Anterior cingulate cortex (tissue), 58 donors: Measurements from ENCODE around the gene ILRUN.
"Not testable (repeated sequence)": the region's sequence is repeated elsewhere in the genome, so short reads cannot be mapped to it uniquely, and the experiment has no call there.

Experiments
- DNase-seq, 58 donors: peaks; one replicate each; lab custom pipeline; 2025; lab: John Stamatoyannopoulos, UW

The ILRUN gene

DNA sequence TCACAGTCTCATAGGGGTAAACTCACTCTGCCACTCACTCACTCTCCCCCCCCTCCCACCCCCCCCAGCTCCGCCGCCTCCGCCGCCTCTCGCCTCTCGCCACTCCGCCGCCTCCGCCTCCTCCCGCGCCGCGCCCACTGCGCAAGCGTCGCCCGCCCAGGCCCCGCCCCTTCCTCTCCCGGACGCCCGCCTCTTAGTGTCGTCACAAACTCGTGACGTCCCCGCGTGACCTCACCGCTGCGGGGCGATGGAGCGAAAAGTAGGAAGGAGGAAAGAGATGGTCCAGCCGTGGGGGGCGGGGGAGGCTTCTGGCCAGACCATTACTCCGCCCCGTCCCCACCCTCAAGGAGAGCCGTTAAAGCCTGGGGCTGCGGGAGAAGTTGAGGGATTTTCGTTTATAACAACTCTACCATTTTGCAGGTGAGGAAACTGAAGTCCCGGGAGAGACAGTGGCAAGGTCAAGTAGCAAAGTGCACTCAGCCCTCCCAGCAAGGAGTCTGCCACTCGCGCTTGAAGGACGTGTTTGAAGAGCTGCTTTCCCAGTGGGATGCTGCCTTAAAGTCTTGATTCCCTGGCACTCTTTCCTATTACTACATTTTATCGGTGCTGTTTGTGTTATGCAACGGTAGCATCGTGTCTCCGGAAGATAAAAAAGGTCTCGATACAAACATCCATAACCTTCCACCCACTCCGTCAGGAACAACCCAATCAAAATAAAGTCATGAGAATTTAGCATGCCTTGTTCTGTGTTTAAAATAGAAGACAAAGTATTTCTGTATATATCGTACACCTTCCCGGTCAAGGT is at the start of gene ILRUN:
Gene ILRUN (minus strand): TSS at position 29 of the 805 bp plus-strand sequence. CDS start 164 bp downstream, outside the sequence.
- peak; percentile 77 to 97 (median 94) for DNase-seq

DNA sequence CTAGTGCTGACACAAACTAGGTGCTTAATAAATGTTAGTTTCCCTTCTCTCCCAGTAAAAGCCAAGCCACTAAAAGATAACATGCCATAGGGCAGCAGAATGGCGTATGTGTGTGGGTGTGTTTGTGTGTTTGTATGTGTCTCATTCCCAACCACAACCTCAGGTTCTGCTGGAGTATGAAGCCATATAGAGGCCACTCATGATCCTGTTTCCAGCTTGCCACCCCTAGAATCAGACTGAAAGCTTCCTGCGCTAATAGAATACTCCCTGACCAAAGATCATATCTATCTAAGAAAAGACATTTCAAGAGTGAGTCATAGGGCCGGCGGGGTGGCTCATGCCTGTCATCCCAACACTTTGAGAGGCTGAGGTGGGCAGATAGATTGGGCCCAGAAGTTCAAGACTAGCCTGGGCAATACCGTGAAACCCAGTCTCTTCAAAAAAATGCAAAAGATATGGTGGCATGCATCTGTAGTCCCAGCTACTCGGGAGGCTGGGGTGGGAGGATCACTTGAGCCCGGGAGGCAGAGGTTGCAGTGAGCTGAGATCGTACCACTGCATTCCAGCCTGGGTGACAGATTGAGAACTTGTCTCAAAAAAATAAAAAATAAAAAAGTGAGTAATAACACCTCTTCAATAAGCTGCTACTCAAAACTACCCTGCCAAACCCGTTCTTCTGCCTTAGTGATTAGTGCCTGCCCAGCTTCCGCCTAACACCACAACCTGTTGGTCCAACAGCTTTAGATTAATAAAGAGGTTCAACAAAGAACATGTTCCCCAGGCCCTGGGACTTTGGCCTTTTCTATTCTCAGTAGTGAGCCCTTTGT is 48.9 kb upstream of the ILRUN start:
- no peak for DNase-seq

DNA sequence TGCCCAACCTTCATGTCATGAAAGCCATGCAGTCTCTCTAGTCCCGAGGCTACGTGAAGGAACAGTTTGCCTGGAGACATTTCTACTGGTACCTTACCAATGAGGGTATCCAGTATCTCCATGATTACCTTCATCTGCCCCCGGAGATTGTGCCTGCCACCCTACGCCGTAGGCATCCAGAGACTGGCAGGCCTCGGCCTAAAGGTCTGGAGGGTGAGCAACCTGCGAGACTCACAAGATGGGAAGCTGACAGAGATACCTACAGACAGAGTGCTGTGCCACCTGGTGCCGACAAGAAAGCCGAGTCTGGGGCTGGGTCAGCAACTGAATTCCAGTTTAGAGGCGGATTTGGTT is 47.7 kb upstream of the ILRUN start:
- not testable (repeated sequence) for DNase-seq

DNA sequence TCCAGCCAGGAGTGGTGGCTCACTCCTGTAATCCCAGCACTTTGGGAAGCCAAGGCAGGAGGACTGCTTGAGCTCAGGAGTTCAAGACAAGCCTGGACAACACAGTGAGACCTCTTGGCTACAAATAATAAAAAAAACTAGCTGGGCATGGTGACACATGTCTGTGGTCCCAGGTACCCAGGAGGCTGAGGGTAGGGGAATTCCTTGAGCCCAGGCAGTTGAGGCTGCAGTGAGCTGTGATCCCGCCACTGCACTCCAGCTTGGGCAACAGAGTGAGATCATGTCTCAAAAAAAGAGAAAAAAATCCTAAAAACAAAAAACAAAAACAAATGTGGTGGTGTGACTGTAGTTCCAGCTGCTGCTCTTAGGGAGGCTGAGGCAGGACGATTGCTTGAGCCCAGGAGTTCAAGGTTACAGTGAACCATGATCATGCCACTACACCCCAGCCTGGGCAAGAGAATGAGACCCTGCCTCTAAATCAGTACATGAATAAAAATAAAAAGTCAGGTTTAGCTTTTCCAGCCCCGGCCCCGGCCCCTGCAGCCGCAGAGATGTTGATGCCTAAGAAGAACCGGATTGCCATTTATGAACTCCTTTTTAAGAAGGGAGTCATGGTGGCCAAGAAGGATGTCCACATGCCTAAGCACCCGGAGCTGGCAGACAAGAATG is 47.2 kb upstream of the ILRUN start:
- DNase-seq, result no peak

DNA sequence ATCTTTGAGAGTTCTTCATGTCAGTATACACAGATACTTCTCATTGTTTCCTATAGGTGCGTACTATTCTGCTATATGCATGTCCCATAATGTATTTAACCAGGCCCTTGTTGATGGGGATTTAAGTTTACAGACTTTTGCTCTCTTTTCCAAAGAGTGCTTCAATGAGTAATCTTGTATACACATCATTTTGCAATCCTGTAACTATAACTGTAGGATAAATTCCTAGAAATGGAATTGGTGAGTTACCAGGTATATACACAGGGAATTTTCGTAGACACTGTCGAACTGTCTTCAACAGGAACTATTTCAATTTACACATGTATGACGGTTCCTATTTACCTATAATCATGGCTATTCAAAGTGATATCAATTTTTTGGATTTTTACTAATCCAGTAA is 45.5 kb upstream of the ILRUN start:
- no peak for DNase-seq

DNA sequence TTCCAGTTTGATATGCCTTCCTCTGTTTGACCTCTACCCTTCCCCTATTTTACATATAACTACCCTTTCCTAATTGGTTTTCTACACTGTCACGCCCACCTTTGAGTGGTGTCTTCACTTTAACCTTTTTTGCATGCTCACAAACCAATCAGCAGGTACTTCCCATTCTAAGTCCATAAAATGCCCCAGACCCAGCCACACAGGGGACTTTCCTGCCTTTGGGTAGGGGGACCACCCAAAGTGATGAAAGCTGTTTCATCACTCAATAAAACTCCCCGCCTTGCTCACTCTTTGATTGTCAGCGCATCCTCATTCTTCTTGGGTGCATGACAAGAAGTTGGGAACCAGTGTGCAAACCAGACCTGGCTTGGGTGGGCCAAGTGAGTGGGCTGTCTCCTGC is 40.3 kb upstream of the ILRUN start:
- DNase-seq, result no peak

DNA sequence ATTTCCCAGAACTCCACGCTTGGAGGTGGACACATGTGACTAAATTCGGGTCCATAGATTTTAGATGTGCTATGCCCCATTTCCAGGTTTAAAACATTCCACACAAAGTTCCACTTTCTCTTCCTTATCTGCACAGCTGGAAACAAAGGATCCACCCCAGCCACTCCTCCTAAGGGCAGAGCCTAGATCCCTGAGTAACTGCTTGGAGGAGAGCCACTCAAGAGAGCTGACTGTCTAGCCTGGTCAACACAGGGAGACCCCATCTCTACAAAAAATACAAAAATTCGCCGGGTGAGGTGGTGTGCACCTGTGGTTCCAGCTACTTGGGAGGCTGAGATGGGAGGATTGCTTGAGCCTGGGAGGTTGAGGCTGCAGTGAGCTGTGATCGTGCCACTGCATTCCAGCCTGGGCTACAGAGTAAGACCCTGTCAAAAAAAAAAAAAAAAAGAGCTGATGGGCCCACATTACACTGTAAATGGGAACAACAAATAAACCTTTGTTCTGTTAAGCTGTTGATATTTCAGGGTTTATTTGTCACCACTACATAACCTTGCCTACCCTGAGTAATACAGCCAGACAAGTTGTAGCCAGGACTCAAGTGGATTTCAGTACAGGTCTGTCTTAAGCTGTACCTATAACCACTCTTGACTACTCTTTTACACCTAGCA is 35.0 kb upstream of the ILRUN start:
- no peak for DNase-seq

DNA sequence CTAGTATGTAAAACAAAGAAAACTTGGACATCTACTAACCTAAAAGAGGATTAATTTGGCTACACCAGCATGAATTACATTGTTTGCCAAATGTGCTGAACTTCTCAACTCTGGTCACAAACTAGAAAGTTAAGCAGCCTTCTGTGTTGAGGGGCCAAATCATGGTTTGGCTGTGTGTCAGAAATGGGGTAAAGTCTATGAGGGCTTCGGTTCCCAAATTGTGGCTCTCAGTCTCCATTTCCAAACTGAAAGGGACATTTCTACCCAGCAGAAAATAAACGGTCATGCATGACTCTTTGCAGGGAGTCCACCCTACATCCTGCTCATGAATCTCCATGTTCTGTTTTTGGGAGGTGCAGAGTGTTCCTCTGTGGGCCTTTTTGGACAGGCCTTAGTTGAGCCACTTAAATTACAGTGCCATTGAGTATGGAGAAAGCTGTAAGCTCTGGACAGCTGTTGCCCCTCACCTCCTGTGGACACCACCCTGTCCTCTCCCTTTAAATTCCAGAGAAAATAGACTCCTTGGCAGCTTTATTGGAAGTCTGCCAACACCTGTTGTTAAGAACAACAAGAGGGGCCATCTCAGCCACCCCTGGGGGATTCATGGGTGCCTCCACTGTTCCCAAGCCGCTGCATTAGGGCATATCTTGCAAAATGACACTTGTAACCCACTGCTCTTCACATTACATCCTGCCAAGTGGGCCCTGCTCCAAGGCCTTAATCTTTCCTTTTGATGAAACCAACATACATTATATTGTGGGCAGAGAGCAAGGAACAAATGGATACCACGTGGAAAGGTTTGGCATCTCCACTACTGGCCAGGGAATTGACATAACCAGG is 33.3 kb upstream of the ILRUN start:
- no peak for DNase-seq

DNA sequence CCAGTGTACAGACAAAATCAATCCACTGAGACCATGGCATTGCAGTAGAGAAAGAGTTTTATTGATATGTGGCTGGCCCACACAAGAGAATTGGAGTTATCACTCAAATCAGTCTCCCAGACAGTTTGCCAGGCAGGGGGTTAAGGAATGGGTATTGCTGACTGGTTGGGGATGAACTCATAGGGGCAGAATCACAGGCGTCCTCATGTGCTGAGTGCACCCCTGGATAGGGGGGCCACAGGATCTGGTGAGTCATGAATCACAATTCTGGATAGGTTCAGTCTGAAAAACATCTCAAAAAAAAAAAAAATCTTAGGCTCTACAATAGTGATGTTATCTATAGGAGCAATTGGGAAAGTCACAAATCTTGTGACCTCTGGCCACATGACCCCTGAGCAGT is 29.5 kb upstream of the ILRUN start:
- DNase-seq, result no peak

DNA sequence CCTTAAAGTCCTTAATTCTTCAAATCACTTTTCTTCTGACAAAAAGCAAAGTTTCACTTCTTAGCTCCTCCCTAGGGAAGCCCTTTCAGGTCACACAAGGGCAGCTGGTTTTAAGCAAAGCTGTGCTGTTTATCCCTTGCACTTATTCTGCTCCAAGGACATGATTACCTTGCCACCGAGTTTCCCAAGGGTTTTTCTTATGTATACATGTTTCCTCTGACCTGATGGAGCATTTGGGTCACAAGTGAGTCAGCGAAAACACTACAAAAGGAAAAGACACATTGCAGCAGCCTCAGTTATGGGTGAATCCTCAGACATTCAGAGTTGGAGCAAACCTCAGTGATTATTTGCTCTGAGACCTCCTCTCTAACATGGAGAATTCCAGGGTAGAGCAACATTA is 26.6 kb upstream of the ILRUN start:
- no peak for DNase-seq

DNA sequence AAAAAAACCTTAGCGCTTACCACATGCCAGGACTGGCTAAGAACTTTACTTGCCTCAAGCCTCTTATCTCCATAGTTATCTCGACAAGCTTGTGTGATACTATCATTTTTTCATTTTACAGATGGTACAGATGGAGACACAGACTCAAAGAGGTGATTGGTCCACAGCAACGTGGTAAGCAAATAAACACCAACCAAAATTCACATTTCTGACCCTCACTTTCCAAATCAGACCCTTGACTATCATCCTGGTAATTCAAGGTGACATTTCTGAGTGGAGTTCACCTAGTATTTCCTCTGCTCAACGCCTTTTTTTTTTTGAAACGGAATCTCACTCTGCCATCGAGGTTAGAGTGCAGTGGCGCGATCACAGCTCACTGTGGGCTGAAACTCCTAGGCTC is 25.9 kb upstream of the ILRUN start:
- DNase-seq, result no peak

DNA sequence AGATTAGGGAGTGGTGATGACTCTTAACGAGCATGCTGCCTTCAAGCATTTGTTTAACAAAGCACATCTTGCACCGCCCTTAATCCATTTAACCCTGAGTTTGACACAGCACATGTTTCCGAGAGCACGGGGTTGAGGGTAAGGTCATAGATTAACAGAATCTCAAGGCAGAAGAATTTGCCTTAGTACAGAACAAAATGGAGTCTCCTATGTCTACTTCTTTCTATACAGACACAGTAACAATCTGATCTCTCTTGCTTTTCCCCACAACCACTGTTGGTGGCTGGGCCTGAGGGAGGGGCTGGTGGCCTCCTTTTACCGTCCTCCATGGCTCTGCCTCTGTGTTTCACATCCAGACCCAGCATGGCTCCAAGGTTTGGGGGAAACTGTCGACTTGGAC is 23.6 kb upstream of the ILRUN start:
- not testable (repeated sequence) for DNase-seq

DNA sequence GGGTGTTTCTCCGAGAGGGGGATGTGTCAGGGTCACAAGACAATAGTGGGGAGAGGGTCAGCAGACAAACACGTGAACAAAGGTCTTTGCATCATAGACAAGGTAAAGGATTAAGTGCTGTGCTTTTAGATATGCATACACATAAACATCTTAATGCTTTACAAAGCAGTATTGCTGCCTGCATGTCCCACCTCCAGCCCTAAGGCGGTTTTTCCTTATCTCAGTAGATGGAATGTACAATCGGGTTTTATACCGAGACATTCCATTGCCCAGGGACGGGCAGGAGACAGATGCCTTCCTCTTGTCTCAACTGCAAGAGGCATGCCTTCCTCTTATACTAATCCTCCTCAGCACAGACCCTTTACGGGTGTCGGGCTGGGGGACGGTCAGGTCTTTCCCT is 23.1 kb upstream of the ILRUN start:
- not testable (repeated sequence) for DNase-seq

DNA sequence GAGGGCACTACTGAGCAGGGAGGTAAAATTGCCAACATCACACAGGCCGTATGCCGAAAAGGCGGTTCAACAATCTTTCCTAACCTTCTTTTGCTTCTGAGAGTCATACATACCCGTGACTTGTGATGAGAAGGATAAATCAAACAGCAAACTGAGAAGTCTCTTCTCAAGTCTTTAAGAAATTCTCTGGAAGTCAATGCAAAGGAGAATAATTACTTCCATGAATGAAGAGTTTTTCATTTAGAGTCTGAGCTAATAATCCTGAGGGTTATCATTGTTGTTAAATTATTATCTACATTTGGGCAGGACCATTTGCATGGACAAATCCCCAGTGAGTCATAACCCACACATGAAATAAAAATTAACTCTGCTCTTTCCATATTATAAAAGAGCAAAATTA is 22.4 kb upstream of the ILRUN start:
- DNase-seq, result no peak

DNA sequence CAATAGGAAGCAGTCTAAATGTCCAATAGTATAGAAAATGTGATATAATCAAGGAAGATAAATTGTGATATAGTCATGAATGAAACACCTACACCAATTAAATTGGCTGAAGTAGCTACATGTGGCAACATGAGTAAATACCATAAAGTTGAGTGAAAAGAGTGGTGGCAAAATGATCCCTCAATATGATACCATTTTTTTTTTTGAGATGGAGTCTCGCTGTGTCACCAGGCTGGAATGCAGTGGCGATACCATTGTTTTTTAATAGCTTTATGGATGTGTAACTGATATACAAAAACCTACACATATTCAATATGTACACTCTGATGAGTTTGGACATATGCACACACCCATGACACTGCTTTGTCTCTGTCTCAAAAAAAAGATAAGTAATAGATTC is 20.9 kb upstream of the ILRUN start:
- no peak for DNase-seq

DNA sequence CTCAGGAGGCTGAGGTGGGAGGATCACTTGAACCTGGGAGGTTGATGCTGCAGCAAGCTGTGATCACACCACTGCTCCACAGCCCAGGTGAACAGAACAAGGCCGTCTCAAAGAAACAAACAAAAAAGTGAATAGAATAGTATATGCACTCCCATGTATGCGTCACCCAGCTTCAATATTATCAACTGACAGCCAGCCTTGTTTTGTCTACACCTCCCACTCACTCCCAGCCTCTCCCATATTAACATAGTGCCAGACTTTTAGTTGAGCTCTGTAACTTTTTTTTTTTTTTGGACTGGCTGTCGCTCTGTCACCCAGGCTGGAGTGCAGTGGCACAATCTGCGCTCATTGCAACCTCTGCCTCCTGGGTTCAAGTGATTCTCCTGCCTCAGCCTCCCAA is 18.1 kb upstream of the ILRUN start:
- DNase-seq, result no peak

DNA sequence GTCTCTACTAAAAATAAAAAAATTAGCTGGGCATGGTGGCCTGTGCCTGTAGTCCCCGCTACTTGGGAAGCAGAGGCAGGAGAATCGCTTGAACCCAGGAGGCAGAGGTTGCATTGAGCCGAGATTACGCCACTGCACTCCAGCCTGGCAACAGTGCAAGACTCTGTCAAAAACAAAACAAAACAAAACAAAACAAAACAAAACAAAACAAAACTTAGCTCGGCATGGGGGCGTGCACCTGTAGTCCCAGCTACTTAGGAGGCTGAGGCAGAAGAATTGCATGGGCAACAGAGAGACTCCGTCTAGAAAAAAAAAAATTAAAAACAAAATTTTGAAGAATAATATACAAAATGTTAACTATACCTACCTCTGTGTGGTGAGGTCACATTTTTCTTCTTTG is 16.3 kb upstream of the ILRUN start:
- DNase-seq, result not testable (repeated sequence)

DNA sequence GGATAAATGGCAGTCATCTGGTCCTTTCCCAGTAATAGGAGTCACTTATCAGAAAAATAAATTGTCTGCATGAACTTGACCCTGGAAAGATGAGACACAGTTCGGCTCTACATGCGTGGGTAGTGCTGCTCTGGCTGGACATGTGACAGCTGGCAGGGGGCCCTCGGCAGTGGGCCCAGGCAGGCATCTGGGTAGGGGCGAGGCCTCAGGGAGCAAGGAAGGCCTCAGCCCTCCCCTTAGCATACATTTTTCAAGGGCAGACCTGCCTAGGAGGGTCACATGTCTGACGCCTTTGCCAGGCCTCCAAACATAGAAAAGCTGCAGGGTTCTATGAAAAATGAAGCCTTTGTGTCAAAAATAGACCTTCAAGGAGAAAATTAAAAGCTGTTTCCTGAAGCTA is 12.8 kb upstream of the ILRUN start:
- peak in 48 of 58 donors; percentile 0 to 77 (median 30) for DNase-seq

DNA sequence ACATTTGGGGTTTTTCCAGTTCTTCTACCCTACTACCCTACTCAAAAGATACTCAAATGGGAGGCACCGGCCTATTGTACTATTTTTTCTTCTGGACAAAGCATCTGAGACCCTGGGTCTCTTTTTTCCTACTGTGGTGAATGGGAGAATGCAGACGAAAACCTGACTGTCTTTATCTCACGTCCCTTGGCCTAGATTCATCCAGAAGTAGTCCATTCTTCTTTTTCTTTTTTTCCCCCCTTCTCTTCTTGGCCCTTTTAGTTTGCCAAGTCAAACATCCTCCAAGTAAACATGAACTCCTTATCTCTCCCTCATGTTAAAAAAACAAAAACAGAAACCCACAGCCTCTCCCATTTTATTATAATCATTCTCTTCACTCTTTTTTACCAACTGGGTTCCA is 8.7 kb upstream of the ILRUN start:
- no peak for DNase-seq

DNA sequence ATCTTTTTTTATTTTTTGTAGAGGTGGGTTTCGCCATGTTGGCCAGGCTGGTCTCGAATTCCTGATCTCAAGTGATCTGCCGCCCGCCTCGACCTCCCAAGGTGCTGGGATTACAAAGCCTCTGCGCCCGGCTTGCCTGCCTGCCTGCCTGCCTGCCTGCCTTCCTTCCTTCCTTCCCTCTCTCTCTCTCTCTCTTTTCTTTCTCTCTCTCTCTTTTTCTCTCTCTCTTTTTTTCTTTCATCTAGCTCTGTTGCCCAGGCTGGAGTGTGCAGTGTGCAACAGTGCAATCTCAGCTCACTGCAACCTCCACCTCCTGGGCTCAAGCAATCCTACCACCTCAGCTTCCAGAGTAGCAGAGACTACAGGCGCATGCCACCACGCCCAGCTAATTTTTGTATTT is 4.6 kb upstream of the ILRUN start:
- DNase-seq, result no peak
